Testis (tissue), 3 donors: ENCODE results near the gene ACOT13. TPM values are rescaled to one million over a fixed set of nuclear protein-coding genes. Genes with fewer than 3 reads are reported as not detected.
"Not testable (repeated sequence)": the region's sequence is repeated elsewhere in the genome, so short reads cannot be mapped to it uniquely, and the experiment has no call there.

Source experiments
- DNase-seq: peaks from one replicate; pipeline ENCODE4 v3.0.0-alpha.2; 2019
- H3K27ac ChIP-seq, 2 donors: fragments of 200-600 bp; sonication (generic); one replicate each; pipeline ENCODE4 v1.5.1; 2019
- H3K27me3 ChIP-seq: fragments of 200-600 bp; sonication (generic); one replicate; pipeline ENCODE4 v1.5.1; 2019
- H3K36me3 ChIP-seq: fragments of 200-600 bp; sonication (generic); one replicate; pipeline ENCODE4 v1.5.1; 2017; ENCODE audit warnings: low read depth; ENCODE audit errors: missing control alignments
- H3K4me1 ChIP-seq: fragments of 200-600 bp; sonication (generic); one replicate; pipeline ENCODE4 v1.5.1; 2019
- H3K4me3 ChIP-seq, 2 donors: fragments of 200-600 bp; sonication (generic); one replicate each; pipeline ENCODE4 v1.5.1; 2017 to 2019
- H3K9me3 ChIP-seq: fragments of 200-600 bp; sonication (generic); one replicate; pipeline ENCODE4 v1.5.1; 2017
- CTCF ChIP-seq, 3 experiments: fragments of 450-650 bp in 2 of 3; fragments of 200-600 bp in 1 of 3; sonication (generic) in 1 of 3; IDR thresholded peaks; one replicate each; pipeline ENCODE4 v1.5.1; 2016 to 2019; ENCODE audit warnings: antibody characterized with exemption in 3 of 3, mild to moderate bottlenecking in 2 of 3, moderate library complexity in 1 of 3
- POLR2A ChIP-seq: fragments of 450-650 bp; IDR thresholded peaks from one replicate; pipeline ENCODE4 v1.6.1; 2017; ENCODE audit warnings: antibody characterized with exemption, mild to moderate bottlenecking, moderate library complexity
- WGBS, 2 donors: methylation state at CpG; one replicate each; pipeline ENCODE4 v1.1.5; 2018; 5-methylcytosine and 5-hydroxymethylcytosine counted together
- intact Hi-C: fragments of 100-400 bp; cut with DNase I; formaldehyde crosslinking; loops from one replicate; pipeline ENCODE4 v1.15.1; 2023; ENCODE audit warnings: low total_unique reads
- polyA plus RNA-seq: library from polyadenylated mRNA; stranded (reverse); fragments of 350-450 nt; fragmentation: Illumina TruSeq; extraction: RNeasy Lipid Tissue Mini Kit (QIAGEN cat#74804); gene quantifications from one replicate; pipeline ENCODE4 v1.2.3, GENCODE V29; 2014; ENCODE audit warnings: low read depth, low replicate concordance; ENCODE audit not compliant: insufficient read depth
- total RNA-seq, 2 donors: library from RNA; depleted of rRNA; stranded (reverse); fragments of >200 nt; gene quantifications; one replicate each; pipeline ENCODE4 v1.2.3, GENCODE V29; 2016

The ACOT13 gene
- total and polyA plus RNA-seq, 3 donors from 2014 or later, result 15.6 to 67.7 (median 19.1) TPM

- Histone ChIP-seq H3K9me3 (no peaks in the 10 kb centered on the region), H3K27ac (no peak overlapping the region), H3K4me1 (no peaks in the 10 kb centered on the region), H3K27me3 (no peaks in the 10 kb centered on the region), H3K4me3 (no peak overlapping the region), H3K36me3 (no peaks in the 10 kb centered on the region)
- no peak for DNase-seq
- 81 to 82% methylated on average over 9 of the region's 9 CpGs for WGBS, 2 donors
- intact Hi-C loops, result no loop called here
- TF ChIP-seq CTCF (IDR thresholded peaks at IDR 0.05), result no peak
- TF ChIP-seq POLR2A, result no peak
These were observed 8.0 kb upstream of the ACOT13 start for GRCh38 chr6:24658573-24659560.

- no peak for DNase-seq
- no peaks in the 10 kb centered on the region for H3K36me3 ChIP-seq
- H3K4me1 ChIP-seq, result no peaks in the 10 kb centered on the region
- TF ChIP-seq POLR2A (no peak), CTCF (IDR thresholded peaks at IDR 0.05) (no peak)
- H3K27ac ChIP-seq, result no peak overlapping the region
- intact Hi-C loops, result no loop called here
- 78 to 85% methylated on average over 1 of the region's 1 CpG for WGBS, 2 donors
- H3K27me3 ChIP-seq, result no peaks in the 10 kb centered on the region
- no peak overlapping the region for H3K4me3 ChIP-seq
- no peaks in the 10 kb centered on the region for H3K9me3 ChIP-seq
These were observed 7.3 kb upstream of the ACOT13 start for GRCh38 chr6:24659561-24659960.

- Histone ChIP-seq H3K27me3 (no peaks in the 10 kb centered on the region), H3K4me1 (no peaks in the 10 kb centered on the region), H3K27ac (no peak overlapping the region), H3K36me3 (no peaks in the 10 kb centered on the region), H3K4me3 (no peak overlapping the region), H3K9me3 (no peaks in the 10 kb centered on the region)
- TF ChIP-seq CTCF (IDR thresholded peaks at IDR 0.05) (no peak), POLR2A (no peak)
- intact Hi-C loops, result no loop called here
- DNase-seq, result no peak
- 87 to 98% methylated on average over 2 of the region's 2 CpGs for WGBS, 2 donors
These were observed 6.8 kb upstream of the ACOT13 start for GRCh38 chr6:24660105-24660504.

GRCh38 chr6:24661759-24662158 is 5.1 kb upstream of the ACOT13 start:
- H3K4me1 ChIP-seq, H3K27me3 ChIP-seq, H3K36me3 ChIP-seq, H3K9me3 ChIP-seq, intact Hi-C loops, DNase-seq, H3K27ac ChIP-seq, H3K4me3 ChIP-seq: not testable (repeated sequence)
- 66 to 69% methylated on average over 5 of the region's 5 CpGs for WGBS, 2 donors

- TF ChIP-seq POLR2A (no peak), CTCF (IDR thresholded peaks at IDR 0.05) (no peak)
- DNase-seq, result no peak
- WGBS, 2 donors, result 93 to 95% methylated on average over 10 of the region's 10 CpGs
- H3K36me3 ChIP-seq, result no peaks in the 10 kb centered on the region
- no peaks in the 10 kb centered on the region for H3K4me1 ChIP-seq
- H3K27ac ChIP-seq, result no peak overlapping the region
- no peaks in the 10 kb centered on the region for H3K9me3 ChIP-seq
- intact Hi-C loops, result no loop called here
- no peak overlapping the region for H3K4me3 ChIP-seq
- no peaks in the 10 kb centered on the region for H3K27me3 ChIP-seq
These were observed 4.6 kb upstream of the ACOT13 start for GRCh38 chr6:24662236-24662635.
